Measurements from ENCODE around the gene PUS3. TPM values are rescaled to one million over a fixed set of nuclear protein-coding genes. Genes with fewer than 3 reads are reported as not detected.
"Not testable (repeated sequence)": the region's sequence is repeated elsewhere in the genome, so short reads cannot be mapped to it uniquely, and the experiment has no call there.

The PUS3 gene
- polyA plus RNA-seq, 1 donor from 2014 or later = 15.5 TPM

DNA sequence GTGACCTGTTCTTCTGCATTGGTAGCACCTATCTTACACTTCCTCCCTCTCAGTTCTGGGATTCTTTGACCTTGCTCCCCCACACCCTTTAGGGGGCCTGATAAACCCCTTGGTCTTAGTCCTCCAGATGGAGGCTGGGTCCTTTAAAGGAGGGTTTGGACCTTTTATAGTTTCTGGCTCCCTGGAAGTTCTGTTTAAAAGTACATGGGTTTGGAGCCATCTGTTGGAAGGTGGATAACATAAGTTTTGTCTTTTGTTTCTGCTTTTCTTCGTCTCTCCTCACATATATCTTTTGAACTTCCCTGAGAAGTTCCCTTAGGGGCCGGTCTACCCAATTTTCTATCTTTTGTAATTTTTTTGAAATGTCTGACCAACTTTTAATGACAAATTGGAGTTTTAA, 33.5 kb downstream of the PUS3 start:
- no peaks in the 10 kb centered on the region for H3K9me2 ChIP-seq (ENCODE audit: insufficient read depth, low read length)
- no peaks in the 10 kb centered on the region for H4K20me1 ChIP-seq (ENCODE audit: insufficient read depth)
- H3K79me2 ChIP-seq (replicated peaks; ENCODE audit: insufficient read depth, low read length) = no peaks in the 10 kb centered on the region
- H3K9me3 ChIP-seq (ENCODE audit: low read length) = no peaks in the 10 kb centered on the region
- no peak overlapping the region for H2AFZ ChIP-seq (ENCODE audit: low read depth, low read length)
- no peaks in the 10 kb centered on the region for H3K27me3 ChIP-seq (ENCODE audit: insufficient read depth, low read depth, low read length)
- no peaks in the 10 kb centered on the region for H3F3A ChIP-seq (ENCODE audit: insufficient read depth, low read length, poor library complexity, severe bottlenecking)
- no peak overlapping the region for H3K4me2 ChIP-seq (ENCODE audit: low read length)
- no peak overlapping the region for H3K9ac ChIP-seq (ENCODE audit: low read length)
- no peaks in the 10 kb centered on the region for H3K36me3 ChIP-seq (ENCODE audit: insufficient read depth, low read length)
- no peak overlapping the region for H3K27ac ChIP-seq (ENCODE audit: low read length)
- TF ChIP-seq SMC3 (conservative IDR thresholded peaks at IDR 0.05; ENCODE audit: poor library complexity) (no peak), MXI1 (conservative IDR thresholded peaks at IDR 0.05; ENCODE audit: poor library complexity, severe bottlenecking) (no peak), RAD21 (conservative IDR thresholded peaks at IDR 0.05) (no peak), EZH2 (IDR thresholded peaks at IDR 0.05; ENCODE audit: borderline replicate concordance, insufficient read depth, low read length, poor library complexity, severe bottlenecking) (no peak), POLR2AphosphoS5 (IDR thresholded peaks at IDR 0.05) (no peak), EP300 (conservative IDR thresholded peaks at IDR 0.05; ENCODE audit: poor library complexity, severe bottlenecking) (no peak), TAF1 (IDR thresholded peaks at IDR 0.05; ENCODE audit: low read depth) (no peak)
- TF ChIP-seq, protein P1, sequence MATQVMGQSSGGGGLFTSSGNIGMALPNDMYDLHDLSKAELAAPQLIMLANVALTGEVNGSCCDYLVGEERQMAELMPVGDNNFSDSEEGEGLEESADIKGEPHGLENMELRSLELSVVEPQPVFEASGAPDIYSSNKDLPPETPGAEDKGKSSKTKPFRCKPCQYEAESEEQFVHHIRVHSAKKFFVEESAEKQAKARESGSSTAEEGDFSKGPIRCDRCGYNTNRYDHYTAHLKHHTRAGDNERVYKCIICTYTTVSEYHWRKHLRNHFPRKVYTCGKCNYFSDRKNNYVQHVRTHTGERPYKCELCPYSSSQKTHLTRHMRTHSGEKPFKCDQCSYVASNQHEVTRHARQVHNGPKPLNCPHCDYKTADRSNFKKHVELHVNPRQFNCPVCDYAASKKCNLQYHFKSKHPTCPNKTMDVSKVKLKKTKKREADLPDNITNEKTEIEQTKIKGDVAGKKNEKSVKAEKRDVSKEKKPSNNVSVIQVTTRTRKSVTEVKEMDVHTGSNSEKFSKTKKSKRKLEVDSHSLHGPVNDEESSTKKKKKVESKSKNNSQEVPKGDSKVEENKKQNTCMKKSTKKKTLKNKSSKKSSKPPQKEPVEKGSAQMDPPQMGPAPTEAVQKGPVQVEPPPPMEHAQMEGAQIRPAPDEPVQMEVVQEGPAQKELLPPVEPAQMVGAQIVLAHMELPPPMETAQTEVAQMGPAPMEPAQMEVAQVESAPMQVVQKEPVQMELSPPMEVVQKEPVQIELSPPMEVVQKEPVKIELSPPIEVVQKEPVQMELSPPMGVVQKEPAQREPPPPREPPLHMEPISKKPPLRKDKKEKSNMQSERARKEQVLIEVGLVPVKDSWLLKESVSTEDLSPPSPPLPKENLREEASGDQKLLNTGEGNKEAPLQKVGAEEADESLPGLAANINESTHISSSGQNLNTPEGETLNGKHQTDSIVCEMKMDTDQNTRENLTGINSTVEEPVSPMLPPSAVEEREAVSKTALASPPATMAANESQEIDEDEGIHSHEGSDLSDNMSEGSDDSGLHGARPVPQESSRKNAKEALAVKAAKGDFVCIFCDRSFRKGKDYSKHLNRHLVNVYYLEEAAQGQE (IDR thresholded peaks at IDR 0.05; ENCODE audit: borderline replicate concordance) = no peak
- TF ChIP-seq, protein P2, sequence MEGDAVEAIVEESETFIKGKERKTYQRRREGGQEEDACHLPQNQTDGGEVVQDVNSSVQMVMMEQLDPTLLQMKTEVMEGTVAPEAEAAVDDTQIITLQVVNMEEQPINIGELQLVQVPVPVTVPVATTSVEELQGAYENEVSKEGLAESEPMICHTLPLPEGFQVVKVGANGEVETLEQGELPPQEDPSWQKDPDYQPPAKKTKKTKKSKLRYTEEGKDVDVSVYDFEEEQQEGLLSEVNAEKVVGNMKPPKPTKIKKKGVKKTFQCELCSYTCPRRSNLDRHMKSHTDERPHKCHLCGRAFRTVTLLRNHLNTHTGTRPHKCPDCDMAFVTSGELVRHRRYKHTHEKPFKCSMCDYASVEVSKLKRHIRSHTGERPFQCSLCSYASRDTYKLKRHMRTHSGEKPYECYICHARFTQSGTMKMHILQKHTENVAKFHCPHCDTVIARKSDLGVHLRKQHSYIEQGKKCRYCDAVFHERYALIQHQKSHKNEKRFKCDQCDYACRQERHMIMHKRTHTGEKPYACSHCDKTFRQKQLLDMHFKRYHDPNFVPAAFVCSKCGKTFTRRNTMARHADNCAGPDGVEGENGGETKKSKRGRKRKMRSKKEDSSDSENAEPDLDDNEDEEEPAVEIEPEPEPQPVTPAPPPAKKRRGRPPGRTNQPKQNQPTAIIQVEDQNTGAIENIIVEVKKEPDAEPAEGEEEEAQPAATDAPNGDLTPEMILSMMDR (IDR thresholded peaks at IDR 0.05; ENCODE audit: poor library complexity, severe bottlenecking) = no peak
- H3K4me3 ChIP-seq (ENCODE audit: low read length) = no peak overlapping the region

DNA sequence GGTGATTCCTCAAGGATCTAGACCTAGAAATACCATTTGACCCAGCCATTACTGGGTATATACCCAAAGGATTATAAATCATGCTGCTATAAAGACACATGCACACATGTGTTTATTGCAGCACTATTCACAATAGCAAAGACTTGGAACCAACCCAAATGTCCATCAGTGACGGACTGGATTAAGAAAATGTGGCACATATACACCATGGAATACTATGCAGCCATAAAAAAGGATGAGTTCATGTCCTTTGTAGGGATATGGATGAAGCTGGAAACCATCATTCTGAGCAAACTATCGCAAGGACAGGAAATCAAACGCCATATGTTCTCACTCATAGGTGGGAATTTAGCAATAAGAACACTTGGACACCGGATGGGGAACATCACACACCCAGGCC, 37.7 kb downstream of the PUS3 start:
- H3K36me3 ChIP-seq (ENCODE audit: insufficient read depth, low read length); H2AFZ ChIP-seq (ENCODE audit: low read depth, low read length); H3K4me2 ChIP-seq (ENCODE audit: low read length); H4K20me1 ChIP-seq (ENCODE audit: insufficient read depth); H3K4me3 ChIP-seq (ENCODE audit: low read length); H3K9me2 ChIP-seq (ENCODE audit: insufficient read depth, low read length); H3F3A ChIP-seq (ENCODE audit: insufficient read depth, low read length, poor library complexity, severe bottlenecking); H3K9ac ChIP-seq (ENCODE audit: low read length); H3K79me2 ChIP-seq (replicated peaks; ENCODE audit: insufficient read depth, low read length); H3K9me3 ChIP-seq (ENCODE audit: low read length); H3K27me3 ChIP-seq (ENCODE audit: insufficient read depth, low read depth, low read length); H3K27ac ChIP-seq (ENCODE audit: low read length): not testable (repeated sequence)

- H4K20me1 ChIP-seq (ENCODE audit: insufficient read depth); H3K9me2 ChIP-seq (ENCODE audit: insufficient read depth, low read length); H3K27me3 ChIP-seq (ENCODE audit: insufficient read depth, low read depth, low read length); H3K9me3 ChIP-seq (ENCODE audit: low read length); H3K27ac ChIP-seq (ENCODE audit: low read length); H3K36me3 ChIP-seq (ENCODE audit: insufficient read depth, low read length); H3K9ac ChIP-seq (ENCODE audit: low read length); H3K4me2 ChIP-seq (ENCODE audit: low read length); H3F3A ChIP-seq (ENCODE audit: insufficient read depth, low read length, poor library complexity, severe bottlenecking); H3K4me3 ChIP-seq (ENCODE audit: low read length); H2AFZ ChIP-seq (ENCODE audit: low read depth, low read length); H3K79me2 ChIP-seq (replicated peaks; ENCODE audit: insufficient read depth, low read length): not testable (repeated sequence)
Observed at GRCh38 chr11:125862786-125863185, 40.2 kb downstream of the PUS3 start.

- H3K4me2 ChIP-seq (ENCODE audit: low read length); H4K20me1 ChIP-seq (ENCODE audit: insufficient read depth); H3K79me2 ChIP-seq (replicated peaks; ENCODE audit: insufficient read depth, low read length); H2AFZ ChIP-seq (ENCODE audit: low read depth, low read length); H3K9ac ChIP-seq (ENCODE audit: low read length); H3K27me3 ChIP-seq (ENCODE audit: insufficient read depth, low read depth, low read length); H3K4me3 ChIP-seq (ENCODE audit: low read length); H3K36me3 ChIP-seq (ENCODE audit: insufficient read depth, low read length); H3K9me2 ChIP-seq (ENCODE audit: insufficient read depth, low read length); H3F3A ChIP-seq (ENCODE audit: insufficient read depth, low read length, poor library complexity, severe bottlenecking); H3K9me3 ChIP-seq (ENCODE audit: low read length); H3K27ac ChIP-seq (ENCODE audit: low read length): not testable (repeated sequence)
Observed at GRCh38 chr11:125857670-125858069, 45.3 kb downstream of the PUS3 start.

Measured in neural cell (in vitro differentiated cells).